Measurements from ENCODE around the gene NUMA1.

- TF ChIP-seq, protein P1, sequence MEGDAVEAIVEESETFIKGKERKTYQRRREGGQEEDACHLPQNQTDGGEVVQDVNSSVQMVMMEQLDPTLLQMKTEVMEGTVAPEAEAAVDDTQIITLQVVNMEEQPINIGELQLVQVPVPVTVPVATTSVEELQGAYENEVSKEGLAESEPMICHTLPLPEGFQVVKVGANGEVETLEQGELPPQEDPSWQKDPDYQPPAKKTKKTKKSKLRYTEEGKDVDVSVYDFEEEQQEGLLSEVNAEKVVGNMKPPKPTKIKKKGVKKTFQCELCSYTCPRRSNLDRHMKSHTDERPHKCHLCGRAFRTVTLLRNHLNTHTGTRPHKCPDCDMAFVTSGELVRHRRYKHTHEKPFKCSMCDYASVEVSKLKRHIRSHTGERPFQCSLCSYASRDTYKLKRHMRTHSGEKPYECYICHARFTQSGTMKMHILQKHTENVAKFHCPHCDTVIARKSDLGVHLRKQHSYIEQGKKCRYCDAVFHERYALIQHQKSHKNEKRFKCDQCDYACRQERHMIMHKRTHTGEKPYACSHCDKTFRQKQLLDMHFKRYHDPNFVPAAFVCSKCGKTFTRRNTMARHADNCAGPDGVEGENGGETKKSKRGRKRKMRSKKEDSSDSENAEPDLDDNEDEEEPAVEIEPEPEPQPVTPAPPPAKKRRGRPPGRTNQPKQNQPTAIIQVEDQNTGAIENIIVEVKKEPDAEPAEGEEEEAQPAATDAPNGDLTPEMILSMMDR (IDR thresholded peaks at IDR 0.05; ENCODE audit: low read depth, low read length, poor library complexity, severe bottlenecking), result no peak
- no peak for TF ChIP-seq EZH2phosphoT487 (IDR thresholded peaks at IDR 0.05; ENCODE audit: borderline replicate concordance, low read length)
These were observed 40.4 kb downstream of the NUMA1 start for GRCh38 chr11:72039856-72040401.

Data from DOHH2 (cell line).